ENCODE measurements around the gene DUSP5.

The DUSP5 gene

DNA sequence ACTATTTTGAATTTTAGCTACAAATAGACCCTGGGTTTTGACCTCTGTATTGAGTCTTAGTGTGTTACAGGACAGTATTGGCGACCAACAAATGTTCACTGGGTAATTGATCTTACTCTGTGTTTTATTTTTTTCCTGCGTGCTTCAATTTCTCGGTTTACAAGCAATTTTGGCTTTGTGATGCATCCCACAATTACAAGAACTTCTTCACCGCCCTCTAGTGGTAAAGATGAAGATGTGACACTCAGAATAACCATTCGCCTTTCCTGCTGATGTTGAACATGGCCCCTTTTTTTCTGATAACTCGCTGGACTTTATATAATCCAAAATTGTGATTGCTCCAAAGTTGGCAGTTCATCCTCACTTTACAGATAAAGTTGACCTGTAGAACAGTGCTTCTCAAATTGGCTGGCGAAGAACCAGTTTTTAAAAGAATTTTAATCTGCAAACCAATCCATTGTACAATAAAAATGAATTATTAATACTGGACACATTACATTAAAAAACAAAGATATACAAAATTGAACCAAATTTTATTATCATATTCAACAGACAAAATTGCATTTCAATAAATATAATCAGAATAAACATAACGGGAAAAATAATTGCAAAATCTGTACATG is 49.5 kb downstream of the DUSP5 start:
- no peak for DNase-seq (ENCODE audit: low read depth)

GRCh38 chr10:110548002-110548401 is 50.3 kb downstream of the DUSP5 start:
- no peak for DNase-seq (ENCODE audit: low read depth)

DNA sequence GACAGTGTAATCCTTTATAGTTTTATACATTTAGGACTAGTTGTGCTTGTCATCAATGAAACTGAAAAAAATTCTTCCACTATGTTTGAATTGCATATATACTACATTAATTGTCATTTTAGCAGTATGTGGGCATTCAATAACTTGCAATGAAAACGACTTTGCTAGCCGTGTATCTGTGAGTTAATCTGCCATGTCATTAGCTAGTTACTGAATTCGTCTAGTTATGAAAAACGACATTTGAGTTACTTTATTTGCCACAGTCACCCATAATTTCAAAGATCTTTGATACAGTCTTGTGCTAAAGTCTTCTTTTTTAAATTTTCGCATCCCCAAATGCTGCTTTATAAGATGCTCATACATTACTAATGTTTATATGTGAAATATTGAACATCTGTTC is 51.5 kb downstream of the DUSP5 start:
- no peak for DNase-seq (ENCODE audit: low read depth)

GRCh38 chr10:110553905-110554304 is 56.2 kb downstream of the DUSP5 start:
- no peak for DNase-seq (ENCODE audit: low read depth)

DNA sequence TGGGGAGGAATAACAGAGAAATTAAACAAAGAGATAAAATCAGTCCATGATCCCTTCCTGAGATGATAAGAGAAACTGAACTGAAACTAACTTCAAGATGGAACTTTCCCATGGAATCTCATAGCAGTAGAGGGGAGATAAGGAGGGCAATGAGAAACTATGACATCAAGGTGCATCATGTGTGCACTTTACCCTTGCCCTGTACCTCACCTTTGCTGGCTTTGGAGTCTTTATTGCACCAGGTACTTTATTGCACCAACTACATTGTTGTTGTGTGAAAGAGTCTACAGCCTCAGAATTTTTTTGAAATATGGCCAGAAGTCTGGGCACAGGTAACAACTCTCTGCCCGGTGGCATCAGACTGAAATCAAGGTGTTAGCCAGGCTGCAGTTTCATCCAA is 58.6 kb downstream of the DUSP5 start:
- DNase-seq (ENCODE audit: low read depth), result no peak

DNA sequence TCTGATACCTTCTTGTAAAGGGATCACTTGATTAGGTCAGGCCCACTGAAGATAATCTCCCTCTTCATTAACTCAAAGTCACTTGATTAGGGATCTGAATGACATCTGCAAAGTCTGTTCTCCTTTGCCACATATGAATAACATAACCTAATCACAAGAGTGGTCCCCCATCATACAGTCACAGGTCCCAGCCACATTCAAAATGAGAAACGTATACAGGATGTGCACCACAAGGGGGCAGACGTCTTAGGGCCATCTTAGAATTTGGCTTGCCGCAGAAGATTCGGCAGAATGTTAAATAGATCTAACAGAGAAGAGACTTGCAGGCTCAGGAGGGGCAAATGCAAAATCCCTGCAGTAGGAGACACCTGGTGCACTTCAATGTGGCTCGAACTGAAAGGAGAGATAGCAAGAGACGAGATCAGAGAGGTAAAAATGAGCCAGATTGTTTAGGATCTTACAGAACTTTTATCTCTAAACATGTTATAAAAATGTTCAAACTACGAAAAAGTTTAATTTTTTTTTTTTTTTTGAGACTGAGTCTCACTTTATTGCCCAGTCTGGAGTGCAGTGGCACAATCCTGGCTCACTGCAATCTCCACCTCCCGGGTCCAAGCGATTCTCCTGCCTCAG is 59.4 kb downstream of the DUSP5 start:
- peak; percentile 18 for DNase-seq (ENCODE audit: low read depth)

DNA sequence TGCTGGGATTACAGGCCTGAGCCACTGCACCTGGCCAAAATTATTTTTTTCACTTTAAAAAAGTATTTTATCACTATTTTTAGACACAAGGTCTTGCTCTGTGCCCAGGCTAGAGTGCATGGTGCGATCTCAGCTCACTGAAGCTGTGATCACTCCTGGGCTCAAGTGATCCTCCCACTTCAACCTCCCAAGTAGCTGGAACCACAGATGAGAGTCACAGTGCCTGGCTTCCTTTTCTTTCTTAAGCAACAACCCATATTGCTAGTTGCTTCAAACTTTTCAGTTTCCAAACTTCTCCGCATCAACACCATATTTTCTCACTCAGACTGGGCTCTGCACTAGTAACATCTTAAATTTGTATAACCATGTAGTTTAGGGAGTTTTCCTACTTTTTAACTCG is 60.3 kb downstream of the DUSP5 start:
- DNase-seq (ENCODE audit: low read depth), result no peak

GRCh38 chr10:110560012-110560411 is 62.3 kb downstream of the DUSP5 start:
- DNase-seq (ENCODE audit: low read depth), result no peak
